Hematopoietic multipotent progenitor cell treated with erythropoietin and hydrocortisone succinate and interleukin-3 and kit ligand, for 17 days (in vitro differentiated cells): Measurements from ENCODE around the gene PLA2G4D.

Experiments used
- DNase-seq: peaks from one replicate; pipeline ENCODE4 v3.0.0-alpha.2; 2015; ENCODE audit warnings: low spot score

The PLA2G4D gene

DNA sequence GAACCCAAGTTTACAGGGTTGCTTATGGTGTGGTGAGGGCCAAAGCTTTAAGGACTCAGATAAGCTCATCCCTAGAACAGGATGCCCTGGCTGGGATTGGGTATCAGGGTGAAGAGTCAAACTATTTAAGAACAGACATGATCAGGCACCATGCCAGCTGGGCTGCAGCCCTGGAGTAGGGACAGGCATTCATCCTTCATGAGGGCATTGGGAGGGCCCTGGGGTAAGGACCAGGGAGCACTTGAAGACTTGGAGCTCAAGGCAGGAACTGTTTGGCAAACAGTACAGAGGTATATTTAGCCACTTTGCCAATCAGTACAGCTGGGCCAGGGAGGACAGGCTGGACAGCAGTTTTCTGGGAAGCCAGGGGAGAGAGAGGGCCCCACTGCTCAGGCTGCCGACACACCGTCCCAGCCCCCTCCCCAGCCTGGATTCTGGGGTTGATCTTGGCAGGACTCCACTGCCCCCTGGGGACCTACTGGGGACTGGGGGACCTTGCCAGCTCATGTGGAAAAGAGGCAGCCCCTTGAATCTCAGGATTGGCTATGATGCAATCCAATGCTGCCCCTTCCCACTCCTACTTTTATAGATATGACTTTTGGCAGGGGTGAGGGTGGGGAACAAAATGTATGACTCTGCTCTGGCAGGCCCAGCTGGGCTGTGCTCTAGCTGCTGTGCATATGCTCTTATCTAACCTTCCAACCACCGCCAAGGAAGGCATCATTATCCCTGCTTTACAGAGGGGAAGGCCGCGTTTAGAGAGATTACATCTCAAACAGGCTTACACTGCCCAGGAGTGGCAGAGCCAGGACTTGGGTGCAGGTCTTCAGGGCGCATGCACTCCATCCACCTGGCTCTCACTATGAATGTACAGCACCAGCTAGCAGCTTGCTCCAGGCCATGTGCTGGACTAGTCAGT lies 75.8 kb downstream of the PLA2G4D start:
- DNase-seq, result no peak
